NCI-H1694 (cell line): ENCODE measurements around the gene UBC.
"Not testable (repeated sequence)": the region's sequence is repeated elsewhere in the genome, so short reads cannot be mapped to it uniquely, and the experiment has no call there.

ENCODE experiments used
- DNase-seq: peaks from one replicate; lab custom pipeline; 2025; lab: John Stamatoyannopoulos, UW

The UBC gene

DNA sequence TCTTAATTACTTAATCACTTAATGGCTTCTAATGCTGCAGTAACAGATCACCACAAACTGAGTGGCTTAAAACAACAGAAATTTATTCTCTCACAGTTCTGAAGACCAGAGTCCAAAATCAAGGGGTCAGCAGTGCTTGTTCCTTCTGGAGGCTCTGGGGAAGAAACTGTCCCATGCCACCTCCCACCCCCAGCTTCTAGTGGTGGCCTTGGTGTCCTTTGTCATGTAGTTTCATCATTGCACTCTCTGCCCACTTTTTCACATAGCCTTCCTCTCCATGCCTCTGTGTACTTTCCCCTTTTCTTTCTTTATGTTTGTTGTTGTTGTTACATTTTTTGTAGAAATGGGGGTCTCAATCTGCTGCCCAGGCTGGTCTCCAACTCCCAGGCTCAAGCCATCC lies 16.1 kb upstream of the UBC start:
- no peak for DNase-seq

DNA sequence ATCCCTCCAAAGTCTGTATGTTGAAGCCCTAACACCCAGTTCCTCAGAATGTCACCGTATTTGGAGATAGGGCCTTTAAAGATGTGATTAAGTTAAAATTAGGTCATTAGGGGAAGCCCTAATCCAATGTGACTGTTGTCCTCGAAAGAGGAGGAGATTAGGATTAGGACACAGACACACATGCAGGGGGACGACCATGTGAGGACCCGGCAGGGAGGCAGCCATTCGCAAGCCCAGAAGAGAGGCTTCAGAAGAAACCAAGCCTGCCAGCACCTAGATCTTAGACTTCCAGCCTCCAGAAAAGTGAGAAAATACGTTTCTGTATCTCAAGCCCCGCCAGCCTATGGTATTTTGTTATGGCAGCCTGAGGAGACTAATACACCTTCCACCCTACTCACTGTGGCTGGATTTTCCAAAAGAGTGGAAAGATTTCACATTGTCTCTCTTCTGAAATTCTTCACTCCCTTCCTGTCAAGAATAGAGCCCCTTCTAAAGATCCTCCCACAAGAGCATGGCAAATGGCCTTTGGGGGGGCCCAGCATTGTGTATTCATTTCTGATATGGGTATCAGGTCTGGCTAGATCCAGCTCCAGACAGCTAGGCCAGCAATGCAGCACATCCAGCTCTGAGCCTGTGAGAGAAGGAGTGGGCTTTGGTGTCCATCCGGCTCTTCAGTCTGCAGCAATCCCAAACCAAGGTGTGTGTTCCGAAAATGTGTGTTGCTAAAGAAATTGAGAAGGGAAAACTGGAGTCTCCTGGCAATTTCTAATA lies 15.4 kb upstream of the UBC start:
- DNase-seq: no peak

GRCh38 chr12:124928912-124929530 lies 14.6 kb upstream of the UBC start:
- no peak for DNase-seq

DNA sequence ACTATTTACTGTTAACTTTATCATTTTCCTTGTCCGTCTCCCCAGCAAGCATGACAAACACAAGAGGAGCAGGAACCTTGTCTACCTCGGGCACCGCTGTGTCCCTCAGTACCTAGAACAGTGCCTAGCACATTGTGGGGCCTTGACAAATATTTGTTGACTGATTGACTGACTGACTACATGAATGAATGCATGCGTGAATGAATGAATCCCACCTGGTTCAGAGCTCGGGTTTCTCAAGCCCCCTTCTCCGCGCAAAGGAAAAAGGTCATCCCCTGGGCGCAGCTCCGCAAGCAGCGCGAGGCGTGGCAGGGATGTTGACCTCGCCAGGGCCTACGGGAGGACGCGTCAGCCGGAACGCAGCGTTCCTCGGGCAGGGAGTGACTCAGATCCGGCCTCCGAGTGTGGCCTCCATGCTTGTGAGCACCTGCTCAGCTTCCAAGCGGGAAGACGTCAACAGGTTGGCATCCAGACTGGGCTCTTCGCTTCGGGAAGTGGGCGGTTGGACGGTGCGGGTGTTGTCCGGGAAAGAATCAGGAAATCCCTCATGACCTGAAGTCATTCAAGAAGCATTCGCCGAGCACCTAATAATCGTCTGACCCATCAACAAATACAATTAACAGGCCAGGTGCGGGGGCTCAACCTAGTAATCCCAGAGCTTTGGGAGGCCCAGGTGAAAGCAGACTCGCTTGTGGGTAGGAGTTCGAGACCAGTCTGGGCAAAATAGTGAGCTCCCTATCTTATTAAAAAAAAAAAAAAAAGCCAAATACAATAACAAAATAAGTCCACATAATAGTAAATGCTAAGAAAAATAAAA lies 13.9 kb upstream of the UBC start:
- DNase-seq: no peak

DNA sequence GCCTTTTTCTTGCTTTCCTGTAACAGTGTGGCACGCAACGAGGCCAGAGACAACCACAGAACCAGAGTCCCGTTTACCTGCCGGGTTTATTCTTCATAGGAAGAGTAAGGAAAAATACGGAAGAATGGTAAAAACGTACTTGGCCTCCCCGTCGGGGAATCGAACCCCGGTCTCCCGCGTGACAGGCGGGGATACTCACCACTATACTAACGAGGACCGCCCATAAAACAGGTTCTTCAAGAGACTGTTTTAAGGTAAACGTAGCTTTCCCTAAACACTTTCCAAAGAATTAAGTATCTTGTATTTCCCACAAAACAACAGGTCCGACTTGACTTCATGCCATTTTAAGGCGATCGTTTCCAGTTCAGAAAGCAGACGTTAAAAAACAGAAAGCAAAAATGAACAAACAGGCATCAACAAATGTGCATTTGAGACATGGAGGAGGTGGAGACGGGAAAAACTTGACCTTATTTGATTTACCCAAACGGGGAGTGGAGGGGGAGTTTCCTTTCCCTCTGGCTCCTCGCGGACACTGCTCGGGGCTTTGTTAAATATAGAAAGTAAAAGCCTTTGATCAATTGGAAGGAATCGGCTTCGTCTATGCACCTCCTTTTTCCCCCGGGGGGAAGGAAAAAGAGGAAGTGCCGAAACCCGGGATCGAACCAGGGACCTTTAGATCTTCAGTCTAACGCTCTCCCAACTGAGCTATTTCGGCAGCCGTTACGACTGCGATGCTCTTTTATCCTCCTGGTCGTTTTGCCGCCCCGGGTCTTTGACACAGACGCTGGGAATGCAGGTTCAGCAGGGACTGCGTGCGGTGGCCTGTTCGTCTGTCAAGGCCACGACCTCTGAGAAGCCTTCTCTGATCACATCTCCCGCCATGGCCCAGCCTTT lies 13.0 kb upstream of the UBC start:
- no peak for DNase-seq

GRCh38 chr12:124925782-124926181 lies 11.3 kb upstream of the UBC start:
- DNase-seq: not testable (repeated sequence)

DNA sequence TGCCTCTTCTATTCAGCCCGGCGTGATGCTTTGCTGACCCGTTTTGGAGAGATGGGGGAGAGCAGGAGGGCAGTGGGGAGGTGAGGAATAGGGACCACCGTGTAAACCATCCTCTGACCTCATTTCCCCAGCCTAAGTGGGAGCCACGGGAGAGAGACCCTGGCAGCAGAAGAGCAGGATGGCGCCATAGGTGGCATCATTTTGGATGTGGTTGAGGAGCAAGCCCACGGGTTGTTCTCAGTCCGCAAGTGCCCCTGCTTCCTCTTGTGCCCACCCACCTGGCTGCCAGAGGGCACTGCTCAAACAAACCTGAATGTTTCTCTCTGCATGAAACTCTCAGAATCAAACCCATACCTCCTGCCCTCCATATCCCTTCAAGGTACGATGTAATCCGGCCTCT lies 10.7 kb upstream of the UBC start:
- no peak for DNase-seq

- DNase-seq: no peak
Measured at GRCh38 chr12:124923905-124924734, 9.7 kb upstream of the UBC start.

- DNase-seq: no peak
Measured at GRCh38 chr12:124921200-124922031, 7.0 kb upstream of the UBC start.

- no peak for DNase-seq
Measured at GRCh38 chr12:124920353-124920935, 6.0 kb upstream of the UBC start.

- no peak for DNase-seq
Measured at GRCh38 chr12:124919521-124920352, 5.3 kb upstream of the UBC start.

GRCh38 chr12:124918622-124918988 lies 4.2 kb upstream of the UBC start:
- not testable (repeated sequence) for DNase-seq

DNA sequence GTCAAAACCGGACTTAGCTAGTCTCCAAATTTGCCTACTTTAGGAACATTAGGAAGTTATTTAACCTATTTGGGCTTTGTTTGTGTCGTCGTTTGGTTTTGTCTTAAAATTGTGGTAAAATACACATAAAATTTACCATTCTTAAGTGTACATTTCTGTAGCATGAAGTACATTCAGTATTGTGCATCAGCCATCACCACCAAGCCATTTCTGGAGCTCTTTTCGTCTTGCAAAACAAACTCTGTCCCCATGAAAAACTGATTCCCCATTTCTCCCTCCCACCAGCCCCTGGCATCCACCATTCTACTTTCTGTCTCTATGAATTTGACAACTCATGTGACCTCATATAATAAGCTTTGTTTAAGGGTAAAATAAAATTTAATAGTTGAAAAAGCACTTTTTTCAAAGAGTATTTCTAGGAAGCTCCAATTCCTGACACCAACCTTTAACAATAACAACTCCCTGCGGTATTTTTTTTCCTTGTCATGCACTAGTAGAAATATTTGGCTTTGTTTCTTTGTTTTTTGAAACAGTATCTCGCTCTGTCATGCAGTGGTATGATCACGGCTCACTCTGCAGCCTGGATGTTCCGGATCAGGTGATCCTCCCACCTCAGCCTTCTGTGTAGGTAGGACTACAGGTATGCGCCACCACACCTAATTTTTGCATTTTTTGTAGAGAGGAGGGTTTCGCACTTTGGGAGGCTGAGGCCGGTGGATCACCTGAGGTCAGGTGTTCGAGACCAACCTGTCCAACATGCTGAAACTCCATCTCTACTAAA lies 3.6 kb upstream of the UBC start:
- no peak for DNase-seq

- no peak for DNase-seq
Measured at GRCh38 chr12:124917135-124917840, 2.8 kb upstream of the UBC start.

DNA sequence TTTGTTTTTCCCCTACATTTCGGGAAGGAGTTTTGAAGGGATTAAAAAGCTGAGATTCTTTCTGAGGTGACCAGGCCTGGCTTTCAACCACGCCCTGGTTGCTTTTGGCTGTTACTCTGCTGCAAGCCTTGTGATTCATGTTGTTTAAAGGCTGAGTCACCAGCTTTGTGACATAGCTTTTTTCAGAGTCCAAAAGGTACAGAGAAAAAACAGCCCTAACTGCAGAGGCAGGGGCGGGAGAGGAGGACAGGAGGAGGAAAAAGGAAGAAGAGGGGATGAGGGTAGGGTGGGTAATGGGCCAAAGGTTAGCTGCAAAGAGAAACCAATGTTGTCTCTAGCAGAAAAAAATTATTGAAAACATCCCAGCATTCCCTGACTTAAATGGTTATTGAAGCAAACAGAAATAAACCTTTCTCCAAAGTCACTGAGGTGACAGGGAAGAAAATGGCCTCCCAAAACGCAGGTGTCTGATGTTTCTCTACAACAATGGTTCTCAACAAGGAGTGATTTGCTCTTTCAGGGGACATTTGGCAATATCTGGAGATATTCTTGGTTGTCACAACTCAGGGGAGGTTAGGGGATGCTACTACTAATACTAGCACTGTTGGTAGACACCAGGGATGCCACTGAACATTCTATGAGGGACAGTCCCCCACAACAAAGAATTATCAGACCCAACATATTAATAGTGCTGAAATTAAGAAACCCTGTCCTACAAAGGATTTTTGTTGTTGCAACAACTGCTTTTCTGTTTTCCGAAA lies 2.1 kb upstream of the UBC start:
- no peak for DNase-seq
